Adrenal gland (tissue), 5 donors: ENCODE results near the gene TCF4.

Experiments used
- CTCF ChIP-seq, 6 experiments: fragments of 450-650 bp in 4 of 6; fragments of 200-600 bp in 2 of 6; sonication (generic) in 1 of 6; IDR thresholded peaks; 1 replicate in 5 of 6; 2 replicates in 1 of 6; pipeline versions ENCODE4 v1.5.1 to v1.8.0; 2016 to 2021; ENCODE audit warnings: antibody characterized with exemption in 6 of 6, mild to moderate bottlenecking in 2 of 6, moderate library complexity in 1 of 6
- POLR2A ChIP-seq, 2 donors: fragments of 450-650 bp; IDR thresholded peaks; one replicate each; pipeline ENCODE4 v1.6.1; 2017; ENCODE audit warnings: antibody characterized with exemption in 2 of 2, mild to moderate bottlenecking in 2 of 2, moderate library complexity in 1 of 2
- donor health status: DM: no; HTN: no; CAD: no.

GRCh38 chr18:55353806-55354205 is 234.2 kb downstream of the TCF4 start:
- TF ChIP-seq CTCF (IDR thresholded peaks at IDR 0.05) (no peak), POLR2A (IDR thresholded peaks at IDR 0.05) (no peak)
